HCT116 (cell line): Measurements from ENCODE around the gene IGF2BP1. TPM values are rescaled to one million over a fixed set of nuclear protein-coding genes. Genes with fewer than 3 reads are reported as not detected.

Experiments
- ATAC-seq: fragments of 200-7000 bp; cut with Tn5 transposase; 2 replicates; pipeline ENCODE4 v1.9.1; 2020; ENCODE audit warnings: mild to moderate bottlenecking, moderate library complexity
- BruUV-seq: library from RNA; stranded (reverse); fragments of 400-500 nt; replicated peaks from 2 replicates; lab custom pipeline; 2021; lab: Mats Ljungman, UMichigan
- CTCF ChIA-PET: fragments of 300-600 bp; sonication (Branson Sonifier 250); formaldehyde crosslinking; loops from one replicate; lab custom pipeline; 2021; ENCODE audit warnings: antibody characterized with exemption; lab: Charles Lee
- POLR2A ChIA-PET: fragments of 300-600, 350-600 bp; sonication (Branson Sonifier 250); formaldehyde crosslinking; loops from one replicate; lab custom pipeline; 2021; ENCODE audit warnings: antibody characterized with exemption; lab: Charles Lee
- RAD21 ChIA-PET, 2 experiments: fragments of 300-600 bp; sonication (Branson Sonifier 250); formaldehyde crosslinking; loops; one replicate each; lab custom pipeline; 2023; ENCODE audit warnings: low total read pairs in 2 of 2; ENCODE audit not compliant: uncharacterized antibody in 2 of 2, unreplicated experiment in 2 of 2, low non-redundant PET in 1 of 2; lab: Charles Lee
- DNase-seq: peaks from one replicate; pipeline ENCODE4 v3.0.0-alpha.2; 2010; ENCODE audit warnings: low read depth, low spot score
- H2AFZ ChIP-seq: fragments of 200-600 bp; shearing (Covaris generic), sonication (generic); 2 replicates; pipeline ENCODE4 v1.6.1; 2017; ENCODE audit warnings: low read depth, mixed run types, mixed read lengths, antibody characterized with exemption, low read length; ENCODE audit not compliant: poor library complexity, severe bottlenecking
- H3K27ac ChIP-seq: 2 replicates; pipeline ENCODE4 v1.5.1; 2012; ENCODE audit warnings: low read depth, low read length
- H3K27me3 ChIP-seq: fragments of 200-600 bp; sonication (generic); 2 replicates; pipeline ENCODE4 v1.6.1; 2016; ENCODE audit warnings: mixed run types, low read length, mixed read lengths; ENCODE audit not compliant: insufficient read depth
- H3K36me3 ChIP-seq, 2 experiments: fragments of 200-500 bp in 1 of 2; fragments of 200-600 bp in 1 of 2; sonication (Bioruptor generic) in 1 of 2; sonication (generic) in 1 of 2; 2 replicates each; pipeline versions ENCODE4 v1.5.1 to v1.6.1; 2014 to 2016; ENCODE audit warnings: low read length in 2 of 2, inconsistent platforms in 1 of 2, mixed read lengths in 1 of 2, mixed run types in 1 of 2; ENCODE audit not compliant: insufficient read depth in 2 of 2, control insufficient read depth in 1 of 2
- H3K4me1 ChIP-seq, 2 experiments: fragments of 200-600 bp in 1 of 2; sonication (generic) in 1 of 2; 2 replicates each; pipeline versions ENCODE4 v1.5.1 to v1.6.1; 2012 to 2017; ENCODE audit warnings: low read length in 2 of 2, inconsistent platforms in 1 of 2, mild to moderate bottlenecking in 1 of 2, mixed read lengths in 1 of 2, mixed run types in 1 of 2, moderate library complexity in 1 of 2; ENCODE audit not compliant: insufficient read depth in 2 of 2, control insufficient read depth in 1 of 2
- H3K4me2 ChIP-seq: fragments of 200-600 bp; sonication (generic); 2 replicates; pipeline ENCODE4 v1.6.1; 2017; ENCODE audit warnings: mixed run types, low read length, mixed read lengths
- H3K4me3 ChIP-seq, 2 experiments: fragments of 200-600 bp in 1 of 2; sonication (generic) in 1 of 2; replicated peaks in 1 of 2; 2 replicates each; pipeline ENCODE4 v1.5.1; 2011 to 2016; ENCODE audit warnings: low read length in 2 of 2, control low read depth in 1 of 2, low read depth in 1 of 2, mild to moderate bottlenecking in 1 of 2, mixed read lengths in 1 of 2, mixed run types in 1 of 2
- H3K79me2 ChIP-seq: fragments of 200-600 bp; sonication (generic); 2 replicates; pipeline ENCODE4 v1.6.1; 2017; ENCODE audit warnings: mild to moderate bottlenecking, mixed run types, low read length, moderate library complexity, mixed read lengths; ENCODE audit not compliant: insufficient read depth
- H3K9ac ChIP-seq: fragments of 200-600 bp; sonication (generic); 2 replicates; pipeline ENCODE4 v1.6.1; 2016; ENCODE audit warnings: low read length, mixed read lengths
- H3K9me2 ChIP-seq: fragments of 200-600 bp; sonication (generic), shearing (Covaris generic); 2 replicates; pipeline ENCODE4 v1.6.1; 2017; ENCODE audit warnings: mixed run types, mild to moderate bottlenecking, moderate library complexity; ENCODE audit not compliant: insufficient read depth
- H3K9me3 ChIP-seq, 2 experiments: fragments of 200-500 bp in 1 of 2; fragments of 200-600 bp in 1 of 2; sonication (Bioruptor generic) in 1 of 2; sonication (generic) in 1 of 2; 2 replicates each; pipeline ENCODE4 v1.6.1; 2014 to 2017; ENCODE audit warnings: low read length in 2 of 2, mixed read lengths in 2 of 2, inconsistent platforms in 1 of 2, low read depth in 1 of 2, mild to moderate bottlenecking in 1 of 2, mixed run types in 1 of 2, moderate library complexity in 1 of 2; ENCODE audit not compliant: control insufficient read depth in 1 of 2, insufficient read depth in 1 of 2
- H4K20me1 ChIP-seq: fragments of 200-600 bp; sonication (generic), shearing (Covaris generic); 2 replicates; pipeline ENCODE4 v1.6.1; 2017; ENCODE audit warnings: mixed run types, mild to moderate bottlenecking, moderate library complexity; ENCODE audit not compliant: insufficient read depth
- FOSL1 ChIP-seq: IDR thresholded peaks from 2 replicates; pipeline ENCODE4 v1.6.1; 2012; ENCODE audit warnings: low read depth
- RAD21 ChIP-seq: IDR thresholded peaks from 2 replicates; pipeline ENCODE4 v1.6.1; 2012; ENCODE audit warnings: low read depth, mild to moderate bottlenecking
- ZFX ChIP-seq: fragments of 450-650 bp; IDR thresholded peaks from 2 replicates; pipeline ENCODE4 v1.6.1; 2017
- ZNF274 ChIP-seq: fragments of 200-500 bp; sonication (Bioruptor generic); IDR thresholded peaks from 2 replicates; pipeline ENCODE4 v1.6.1; 2014; ENCODE audit warnings: mild to moderate bottlenecking, low read depth, low read length, inconsistent platforms
- intact Hi-C: fragments of 100-400 bp; cut with micrococcal nuclease; formaldehyde crosslinking; loops from 2 replicates; pipeline ENCODE4 v1.10.0; 2022
- total RNA-seq: library from RNA; stranded (reverse); gene quantifications from one replicate; pipeline ENCODE4 v1.2.1, GENCODE V29; 2021; ENCODE audit not compliant: unreplicated experiment
- TF ChIP-seq, protein P1 (sequence below): IDR thresholded peaks from 2 replicates; pipeline ENCODE4 v1.6.1; 2012
- TF ChIP-seq, protein P2 (sequence below), 3 experiments: fragments of 200-600 bp in 1 of 3; sonication (generic) in 1 of 3; IDR thresholded peaks in 2 of 3; conservative IDR thresholded peaks in 1 of 3; 2 replicates each; pipeline ENCODE4 v1.5.1; 2012 to 2017; ENCODE audit warnings: low read depth in 2 of 3, low read length in 2 of 3, antibody characterized with exemption in 1 of 3, borderline replicate concordance in 1 of 3, control low read depth in 1 of 3, mild to moderate bottlenecking in 1 of 3, mixed read lengths in 1 of 3, mixed run types in 1 of 3, moderate library complexity in 1 of 3; ENCODE audit not compliant: insufficient read depth in 1 of 3

The IGF2BP1 gene
- total RNA-seq, 1 experiment from 2014 or later: 0.91 TPM

DNA sequence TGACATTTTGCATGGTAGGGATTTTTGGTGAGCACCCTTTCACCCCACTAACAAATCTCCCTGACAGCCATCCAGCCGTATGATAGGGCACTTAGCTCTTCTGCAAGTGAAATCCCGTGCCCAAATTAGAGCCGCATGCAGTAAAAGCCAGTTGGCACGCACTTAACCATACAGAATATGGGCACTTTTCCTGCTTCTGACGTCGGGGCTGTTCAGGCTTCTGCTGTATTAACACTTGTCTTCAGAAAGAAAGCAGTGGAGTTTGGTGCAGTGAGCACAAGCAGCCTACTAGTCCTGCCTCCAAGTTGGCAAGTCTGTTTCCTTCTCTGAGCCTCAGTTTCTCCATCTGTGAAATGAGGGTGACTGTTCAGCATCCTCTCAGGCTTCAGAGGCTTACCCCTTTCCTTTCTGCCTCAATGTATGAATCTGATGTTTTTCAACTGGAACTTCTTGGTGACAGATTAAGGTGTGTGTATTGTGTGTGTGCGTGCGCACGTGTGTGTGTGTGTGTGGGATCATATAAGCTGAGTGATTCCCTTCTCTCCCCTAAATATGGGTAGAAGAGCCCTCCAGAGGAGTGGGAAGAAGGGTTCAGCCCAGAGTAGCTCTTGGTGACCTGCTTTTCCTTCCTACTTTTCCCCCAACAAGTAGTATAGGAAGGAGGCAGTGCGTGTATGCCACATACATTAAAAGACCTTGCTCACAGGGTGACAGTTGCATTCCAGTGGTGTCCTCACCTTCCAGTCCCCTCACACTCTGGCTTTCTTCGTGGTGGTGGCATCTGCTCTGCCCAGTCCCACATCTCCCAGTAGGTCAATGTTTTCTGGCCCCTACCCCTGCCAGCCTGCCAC is 19.0 kb downstream of the IGF2BP1 start:
- no TSS peak for BruUV-seq
- no peaks in the 10 kb centered on the region for H3K9me3 ChIP-seq
- H3K36me3 ChIP-seq: no peaks in the 10 kb centered on the region
- TF ChIP-seq ZNF274 (no peak), FOSL1 (no peak), RAD21 (no peak), ZFX (no peak)
- TF ChIP-seq, protein P1, sequence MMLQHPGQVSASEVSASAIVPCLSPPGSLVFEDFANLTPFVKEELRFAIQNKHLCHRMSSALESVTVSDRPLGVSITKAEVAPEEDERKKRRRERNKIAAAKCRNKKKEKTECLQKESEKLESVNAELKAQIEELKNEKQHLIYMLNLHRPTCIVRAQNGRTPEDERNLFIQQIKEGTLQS: no peak
- TF ChIP-seq, protein P2, sequence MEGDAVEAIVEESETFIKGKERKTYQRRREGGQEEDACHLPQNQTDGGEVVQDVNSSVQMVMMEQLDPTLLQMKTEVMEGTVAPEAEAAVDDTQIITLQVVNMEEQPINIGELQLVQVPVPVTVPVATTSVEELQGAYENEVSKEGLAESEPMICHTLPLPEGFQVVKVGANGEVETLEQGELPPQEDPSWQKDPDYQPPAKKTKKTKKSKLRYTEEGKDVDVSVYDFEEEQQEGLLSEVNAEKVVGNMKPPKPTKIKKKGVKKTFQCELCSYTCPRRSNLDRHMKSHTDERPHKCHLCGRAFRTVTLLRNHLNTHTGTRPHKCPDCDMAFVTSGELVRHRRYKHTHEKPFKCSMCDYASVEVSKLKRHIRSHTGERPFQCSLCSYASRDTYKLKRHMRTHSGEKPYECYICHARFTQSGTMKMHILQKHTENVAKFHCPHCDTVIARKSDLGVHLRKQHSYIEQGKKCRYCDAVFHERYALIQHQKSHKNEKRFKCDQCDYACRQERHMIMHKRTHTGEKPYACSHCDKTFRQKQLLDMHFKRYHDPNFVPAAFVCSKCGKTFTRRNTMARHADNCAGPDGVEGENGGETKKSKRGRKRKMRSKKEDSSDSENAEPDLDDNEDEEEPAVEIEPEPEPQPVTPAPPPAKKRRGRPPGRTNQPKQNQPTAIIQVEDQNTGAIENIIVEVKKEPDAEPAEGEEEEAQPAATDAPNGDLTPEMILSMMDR (IDR thresholded peaks at IDR 0.05 in 2 of 3, conservative IDR thresholded peaks at IDR 0.05 in 1 of 3; ENCODE audit: borderline replicate concordance in 1 of 3, insufficient read depth in 1 of 3, low read depth in 2 of 3, low read length in 2 of 3): no peak
- peaks cover 13 to 29% of the 10 kb centered on the region in 2 experiments for H3K4me1 ChIP-seq
- H3K9ac ChIP-seq: no peak overlapping the region
- H3K27me3 ChIP-seq: no peaks in the 10 kb centered on the region; the same call in 1 of the 2 replicates
- H4K20me1 ChIP-seq: no peaks in the 10 kb centered on the region
- H3K9me2 ChIP-seq: no peaks in the 10 kb centered on the region
- H2AFZ ChIP-seq: peak overlapping the region; percentile 24
- H3K4me3 ChIP-seq: no peak overlapping the region
- CTCF ChIA-PET: interaction anchor here (0.9 to 1.1 kb wide), 6 partner anchors 15 to 123 kb away, joined by 3 to 7 read pairs (median 3); partner anchors contain the start of gene ATP5MC1
- H3K79me2 ChIP-seq: no peaks in the 10 kb centered on the region
- peak; percentile 30 for ATAC-seq
- peak overlapping the region; percentile 79 for H3K4me2 ChIP-seq
- RAD21 ChIA-PET: interaction anchor here (0.6 to 2.3 kb wide), 3 partner anchors 16 to 193 kb away, joined by 3 to 6 read pairs (median 3); partner anchors contain the start of gene ATP5MC1 (in 1 of the 2)
- intact Hi-C loops: no loop called here
- POLR2A ChIA-PET: interaction anchor here (0.6 to 1.4 kb wide), 3 partner anchors 23 to 54 kb away, joined by 3 to 4 read pairs (median 4); no protein-coding TSS in a partner anchor
- H3K27ac ChIP-seq: no peak overlapping the region
- DNase-seq: no peak
